Calu3 (cell line): ENCODE measurements around the gene TRAF3. TPM values are rescaled to one million over a fixed set of nuclear protein-coding genes. Genes with fewer than 3 reads are reported as not detected.

Experiments used
- BruUV-seq: library from RNA; stranded (reverse); fragments of 400-500 nt; replicated peaks from 2 replicates; lab custom pipeline; 2021; lab: Mats Ljungman, UMichigan
- CTCF ChIA-PET: fragments of 300-600 bp; sonication (Branson Sonifier 250); formaldehyde crosslinking; loops from one replicate; lab custom pipeline; 2022; ENCODE audit warnings: antibody characterized with exemption; lab: Charles Lee
- DNase-seq: peaks from one replicate; pipeline ENCODE4 v3.0.0; 2022
- H3K27ac Mint-ChIP-seq: one replicate; pipeline ENCODE4 v1.8.0; 2022; ENCODE audit warnings: mixed read lengths; ENCODE audit not compliant: unreplicated experiment
- H3K27me3 Mint-ChIP-seq: one replicate; pipeline ENCODE4 v1.8.0; 2022; ENCODE audit warnings: mixed read lengths; ENCODE audit not compliant: unreplicated experiment
- H3K36me3 Mint-ChIP-seq: one replicate; pipeline ENCODE4 v1.8.0; 2022; ENCODE audit warnings: mild to moderate bottlenecking, moderate library complexity, mixed read lengths; ENCODE audit not compliant: insufficient read depth, unreplicated experiment
- H3K4me1 Mint-ChIP-seq: one replicate; pipeline ENCODE4 v1.8.0; 2022; ENCODE audit warnings: mild to moderate bottlenecking, low read depth, mixed read lengths; ENCODE audit not compliant: unreplicated experiment
- H3K4me3 Mint-ChIP-seq: one replicate; pipeline ENCODE4 v1.8.0; 2022; ENCODE audit warnings: mild to moderate bottlenecking, low read depth, moderate library complexity, mixed read lengths; ENCODE audit not compliant: unreplicated experiment
- H3K9me3 Mint-ChIP-seq: one replicate; pipeline ENCODE4 v1.8.0; 2022; ENCODE audit warnings: low read depth, mixed read lengths; ENCODE audit not compliant: unreplicated experiment
- CTCF ChIP-seq: fragments of 200-600 bp; IDR thresholded peaks from one replicate; pipeline ENCODE4 v1.8.0; 2022; ENCODE audit warnings: antibody characterized with exemption; ENCODE audit not compliant: unreplicated experiment
- intact Hi-C: fragments of 100-400 bp; cut with micrococcal nuclease; formaldehyde crosslinking; loops from one replicate; pipeline ENCODE4 v1.10.0; 2022; ENCODE audit not compliant: unreplicated experiment
- total RNA-seq: library from RNA; stranded (reverse); gene quantifications from 2 replicates; pipeline ENCODE4 v1.2.3, GENCODE V29; 2022

TRAF3 gene
- total RNA-seq, 1 experiment from 2014 or later: 24.2 TPM

- H3K27me3 Mint-ChIP-seq: no peaks in the 10 kb centered on the region
- no peaks in the 10 kb centered on the region for H3K4me1 Mint-ChIP-seq
- BruUV-seq: no TSS peak
- no peaks in the 10 kb centered on the region for H3K9me3 Mint-ChIP-seq
- no peak overlapping the region for H3K27ac Mint-ChIP-seq
- CTCF ChIA-PET: no interaction called here
- H3K4me3 Mint-ChIP-seq: no peak overlapping the region
- no peak for DNase-seq
- no peak for TF ChIP-seq CTCF
- peaks cover 57% of the 10 kb centered on the region for H3K36me3 Mint-ChIP-seq
- intact Hi-C loops: no loop called here
Observed at GRCh38 chr14:102937331-102938175, 160.3 kb downstream of the TRAF3 start.

GRCh38 chr14:102938191-102938590, 160.9 kb downstream of the TRAF3 start:
- Mint-ChIP-seq H3K27me3 (no peaks in the 10 kb centered on the region), H3K4me3 (no peak overlapping the region), H3K36me3 (peaks cover 54% of the 10 kb centered on the region), H3K4me1 (no peaks in the 10 kb centered on the region), H3K27ac (no peak overlapping the region), H3K9me3 (no peaks in the 10 kb centered on the region)
- no TSS peak for BruUV-seq
- CTCF ChIA-PET: no interaction called here
- intact Hi-C loops: no loop called here
- no peak for TF ChIP-seq CTCF
- no peak for DNase-seq

GRCh38 chr14:102939329-102939728, 162.1 kb downstream of the TRAF3 start:
- H3K4me1 Mint-ChIP-seq: no peaks in the 10 kb centered on the region
- CTCF ChIA-PET: no interaction called here
- H3K27me3 Mint-ChIP-seq: no peaks in the 10 kb centered on the region
- H3K4me3 Mint-ChIP-seq: no peak overlapping the region
- intact Hi-C loops: no loop called here
- no peaks in the 10 kb centered on the region for H3K9me3 Mint-ChIP-seq
- no peak for TF ChIP-seq CTCF
- no peak overlapping the region for H3K27ac Mint-ChIP-seq
- no peak for DNase-seq
- peaks cover 54% of the 10 kb centered on the region for H3K36me3 Mint-ChIP-seq
- no TSS peak for BruUV-seq

- Mint-ChIP-seq H3K36me3 (peaks cover 53% of the 10 kb centered on the region), H3K27ac (no peak overlapping the region), H3K9me3 (no peaks in the 10 kb centered on the region), H3K27me3 (no peaks in the 10 kb centered on the region), H3K4me1 (no peaks in the 10 kb centered on the region), H3K4me3 (no peak overlapping the region)
- CTCF ChIA-PET: no interaction called here
- no peak for DNase-seq
- intact Hi-C loops: no loop called here
- no TSS peak for BruUV-seq
- TF ChIP-seq CTCF: no peak
Observed at GRCh38 chr14:102939820-102940561, 162.7 kb downstream of the TRAF3 start.
